ENCODE results near the gene LRCH4. TPM values are rescaled to one million over a fixed set of nuclear protein-coding genes. Genes with fewer than 3 reads are reported as not detected.

The LRCH4 gene
- total and polyA plus RNA-seq, 2 donors from 2014 or later, result 23.2 to 62.9 TPM

DNA sequence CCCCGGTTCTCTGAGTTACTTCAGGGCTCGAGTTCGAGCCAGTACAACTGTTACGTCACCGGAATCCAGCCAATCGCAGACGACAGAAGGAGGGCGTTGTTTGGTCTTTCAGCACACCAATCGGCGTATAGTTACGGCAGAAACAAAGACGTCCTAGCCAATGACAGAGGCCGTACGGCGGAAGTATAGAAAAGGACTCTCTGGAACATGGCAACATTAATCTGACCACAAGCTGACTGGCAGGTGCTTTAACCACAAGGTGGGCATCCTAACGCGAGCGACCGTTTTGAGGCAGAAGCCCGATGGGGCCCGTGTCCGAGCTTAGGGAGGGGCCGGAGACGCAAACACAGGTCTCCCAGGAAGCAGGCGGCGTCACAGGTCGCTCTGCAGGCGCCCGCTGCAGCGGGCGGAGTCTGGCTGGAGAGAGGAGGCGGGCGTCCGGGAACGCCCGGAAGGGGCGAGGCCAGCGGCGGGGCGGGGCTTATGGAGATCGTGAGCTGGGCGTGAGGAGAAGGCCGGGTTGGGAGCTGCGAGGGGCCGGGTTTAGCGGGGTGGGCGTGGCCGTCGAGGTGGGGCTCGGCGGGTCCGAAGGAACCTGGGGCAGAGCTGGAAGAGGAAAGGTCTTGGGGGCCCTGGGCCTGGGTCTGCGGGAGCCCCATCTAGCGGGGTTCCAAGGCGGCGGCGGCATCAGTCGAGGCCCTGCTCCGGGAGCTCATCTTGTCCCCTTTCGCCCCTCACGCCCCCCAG lies 26.2 kb upstream of the LRCH4 start, which contains the start of gene MOSPD3:
Gene MOSPD3, plus strand, starts transcription at position 558 of the 747 bp plus-strand sequence. CDS start 252 bp downstream, outside the sequence.
- Histone ChIP-seq H3K9ac (ENCODE audit: low read length in 3 of 3) (peak within 1 kb of the TSS; percentile 69 to 73 (median 69)), H3K27ac (ENCODE audit: low read depth in 2 of 2, low read length in 2 of 2) (peak within 1 kb of the TSS; percentile 93 to 96), H3K36me3 (ENCODE audit: control insufficient read depth in 2 of 3, insufficient read depth in 3 of 3, low read length in 3 of 3) (no peaks in the 10 kb centered on the region), H3K27me3 (ENCODE audit: control insufficient read depth, insufficient read depth, low read length) (no peaks in the 10 kb centered on the region), H3K9me3 (ENCODE audit: control insufficient read depth in 2 of 3, insufficient read depth in 1 of 3, low read length in 3 of 3) (no peaks in the 10 kb centered on the region), H3K4me3 (ENCODE audit: low read length in 3 of 3) (peak within 1 kb of the TSS; percentile 75 to 86 (median 81)), H3K4me1 (ENCODE audit: control insufficient read depth in 2 of 3, insufficient read depth in 2 of 3, low read depth in 1 of 3, low read length in 3 of 3) (peaks cover 0 to 8% (median 0%) of the 10 kb centered on the region in 3 donors)
- FAIRE-seq (peak; percentile 98), DNase-seq (peak; percentile 99 to 100 (median 99))
- intact Hi-C loops (cut with DNase I), result no loop called here
- TF ChIP-seq, protein P1, sequence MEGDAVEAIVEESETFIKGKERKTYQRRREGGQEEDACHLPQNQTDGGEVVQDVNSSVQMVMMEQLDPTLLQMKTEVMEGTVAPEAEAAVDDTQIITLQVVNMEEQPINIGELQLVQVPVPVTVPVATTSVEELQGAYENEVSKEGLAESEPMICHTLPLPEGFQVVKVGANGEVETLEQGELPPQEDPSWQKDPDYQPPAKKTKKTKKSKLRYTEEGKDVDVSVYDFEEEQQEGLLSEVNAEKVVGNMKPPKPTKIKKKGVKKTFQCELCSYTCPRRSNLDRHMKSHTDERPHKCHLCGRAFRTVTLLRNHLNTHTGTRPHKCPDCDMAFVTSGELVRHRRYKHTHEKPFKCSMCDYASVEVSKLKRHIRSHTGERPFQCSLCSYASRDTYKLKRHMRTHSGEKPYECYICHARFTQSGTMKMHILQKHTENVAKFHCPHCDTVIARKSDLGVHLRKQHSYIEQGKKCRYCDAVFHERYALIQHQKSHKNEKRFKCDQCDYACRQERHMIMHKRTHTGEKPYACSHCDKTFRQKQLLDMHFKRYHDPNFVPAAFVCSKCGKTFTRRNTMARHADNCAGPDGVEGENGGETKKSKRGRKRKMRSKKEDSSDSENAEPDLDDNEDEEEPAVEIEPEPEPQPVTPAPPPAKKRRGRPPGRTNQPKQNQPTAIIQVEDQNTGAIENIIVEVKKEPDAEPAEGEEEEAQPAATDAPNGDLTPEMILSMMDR (IDR thresholded peaks at IDR 0.05; ENCODE audit: borderline replicate concordance, extremely low read depth, insufficient read depth), result no peak

DNA sequence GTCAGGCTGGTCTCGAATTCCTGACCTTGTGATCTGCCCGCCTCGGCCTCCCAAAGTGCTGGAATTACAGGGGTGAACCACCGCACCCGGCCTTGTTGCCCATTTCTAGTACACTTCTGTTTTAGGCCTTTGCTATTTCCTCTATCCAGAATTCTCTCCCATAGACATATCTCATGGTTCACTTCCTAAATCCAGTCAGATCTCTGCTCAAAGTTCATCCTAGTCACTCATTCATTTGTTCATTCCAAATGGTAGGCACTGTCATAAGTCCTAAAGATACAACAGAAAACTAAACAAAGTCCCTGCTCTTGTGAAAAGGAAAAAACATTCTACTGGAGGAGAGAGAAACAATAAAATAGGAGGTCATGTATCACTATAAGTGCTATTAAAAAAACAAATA lies 24.0 kb upstream of the LRCH4 start:
- no peaks in the 10 kb centered on the region for H3K36me3 ChIP-seq (ENCODE audit: control insufficient read depth in 2 of 3, insufficient read depth in 3 of 3, low read length in 3 of 3)
- H3K9me3 ChIP-seq (ENCODE audit: control insufficient read depth in 2 of 3, insufficient read depth in 1 of 3, low read length in 3 of 3), result no peaks in the 10 kb centered on the region
- H3K4me3 ChIP-seq (ENCODE audit: low read length in 3 of 3), result no peak overlapping the region
- TF ChIP-seq, protein P1 (IDR thresholded peaks at IDR 0.05; ENCODE audit: borderline replicate concordance, extremely low read depth, insufficient read depth), result no peak
- H3K27me3 ChIP-seq (ENCODE audit: control insufficient read depth, insufficient read depth, low read length), result no peaks in the 10 kb centered on the region
- H3K27ac ChIP-seq (ENCODE audit: low read depth in 2 of 2, low read length in 2 of 2), result no peak overlapping the region
- DNase-seq (no peak), FAIRE-seq (no peak)
- no peak overlapping the region for H3K9ac ChIP-seq (ENCODE audit: low read length in 3 of 3)
- peaks cover 0 to 13% (median 0%) of the 10 kb centered on the region in 3 donors for H3K4me1 ChIP-seq (ENCODE audit: control insufficient read depth in 2 of 3, insufficient read depth in 2 of 3, low read depth in 1 of 3, low read length in 3 of 3)
- intact Hi-C loops (cut with DNase I), result no loop called here

DNA sequence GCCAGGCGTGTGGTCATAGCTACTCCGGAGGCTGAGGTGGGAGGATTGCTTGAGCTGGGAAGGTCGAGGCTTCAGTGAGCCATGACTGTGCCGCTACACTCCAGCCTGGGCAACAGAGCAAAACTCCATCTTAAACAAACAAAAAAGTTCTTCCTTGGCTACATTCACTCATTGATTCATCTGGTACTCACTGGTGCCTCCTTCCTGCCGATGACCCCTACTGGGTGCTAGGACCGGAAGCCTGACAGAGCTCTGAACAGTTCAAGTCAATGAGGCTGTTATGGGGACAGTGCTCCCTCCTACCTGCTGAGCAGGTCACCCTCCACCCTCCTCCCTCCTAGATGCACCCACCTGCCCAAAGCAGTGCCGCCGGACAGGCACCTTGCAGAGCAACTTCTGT lies 21.2 kb upstream of the LRCH4 start:
- TF ChIP-seq, protein P1 (IDR thresholded peaks at IDR 0.05; ENCODE audit: borderline replicate concordance, extremely low read depth, insufficient read depth), result no peak
- FAIRE-seq (no peak), DNase-seq (no peak)
- Histone ChIP-seq H3K9me3 (ENCODE audit: control insufficient read depth in 2 of 3, insufficient read depth in 1 of 3, low read length in 3 of 3) (no peaks in the 10 kb centered on the region), H3K27me3 (ENCODE audit: control insufficient read depth, insufficient read depth, low read length) (no peaks in the 10 kb centered on the region), H3K27ac (ENCODE audit: low read depth in 2 of 2, low read length in 2 of 2) (no peak overlapping the region), H3K36me3 (ENCODE audit: control insufficient read depth in 2 of 3, insufficient read depth in 3 of 3, low read length in 3 of 3) (no peaks in the 10 kb centered on the region), H3K4me3 (ENCODE audit: low read length in 3 of 3) (no peak overlapping the region), H3K4me1 (ENCODE audit: control insufficient read depth in 2 of 3, insufficient read depth in 2 of 3, low read depth in 1 of 3, low read length in 3 of 3) (peaks cover 0 to 7% (median 0%) of the 10 kb centered on the region in 3 donors), H3K9ac (ENCODE audit: low read length in 3 of 3) (no peak overlapping the region)
- intact Hi-C loops (cut with DNase I), result no loop called here

Data from kidney (tissue), 14 donors.